ENCODE results near the gene NPM1. TPM values are rescaled to one million over a fixed set of nuclear protein-coding genes. Genes with fewer than 3 reads are reported as not detected.

NPM1 gene
- total RNA-seq, 2 donors from 2014 or later: 1,349 to 2,333 TPM

- no peaks in the 10 kb centered on the region for H3K36me3 Mint-ChIP-seq
- DNase-seq (ENCODE audit: low spot score): no peak
- H3K4me1 Mint-ChIP-seq (ENCODE audit: low read depth in 2 of 2): peaks cover 0 to 4% of the 10 kb centered on the region in 2 donors
- H3K27ac Mint-ChIP-seq: no peak overlapping the region
- H3K27me3 Mint-ChIP-seq: peaks cover 21 to 25% of the 10 kb centered on the region in 2 donors
- no peaks in the 10 kb centered on the region for H3K9me3 Mint-ChIP-seq
- ATAC-seq: no peak
- no peak overlapping the region for H3K4me3 Mint-ChIP-seq
These were observed 59.6 kb downstream of the NPM1 start for GRCh38 chr5:171447226-171447625.

GRCh38 chr5:171449426-171449825 lies 61.8 kb downstream of the NPM1 start:
- Mint-ChIP-seq H3K27ac (no peak overlapping the region), H3K9me3 (no peaks in the 10 kb centered on the region), H3K4me3 (no peak overlapping the region), H3K27me3 (peaks cover 31 to 40% of the 10 kb centered on the region in 2 donors), H3K36me3 (no peaks in the 10 kb centered on the region), H3K4me1 (ENCODE audit: low read depth in 2 of 2) (peaks cover 0 to 6% of the 10 kb centered on the region in 2 donors)
- no peak for DNase-seq (ENCODE audit: low spot score)
- no peak for ATAC-seq

DNA sequence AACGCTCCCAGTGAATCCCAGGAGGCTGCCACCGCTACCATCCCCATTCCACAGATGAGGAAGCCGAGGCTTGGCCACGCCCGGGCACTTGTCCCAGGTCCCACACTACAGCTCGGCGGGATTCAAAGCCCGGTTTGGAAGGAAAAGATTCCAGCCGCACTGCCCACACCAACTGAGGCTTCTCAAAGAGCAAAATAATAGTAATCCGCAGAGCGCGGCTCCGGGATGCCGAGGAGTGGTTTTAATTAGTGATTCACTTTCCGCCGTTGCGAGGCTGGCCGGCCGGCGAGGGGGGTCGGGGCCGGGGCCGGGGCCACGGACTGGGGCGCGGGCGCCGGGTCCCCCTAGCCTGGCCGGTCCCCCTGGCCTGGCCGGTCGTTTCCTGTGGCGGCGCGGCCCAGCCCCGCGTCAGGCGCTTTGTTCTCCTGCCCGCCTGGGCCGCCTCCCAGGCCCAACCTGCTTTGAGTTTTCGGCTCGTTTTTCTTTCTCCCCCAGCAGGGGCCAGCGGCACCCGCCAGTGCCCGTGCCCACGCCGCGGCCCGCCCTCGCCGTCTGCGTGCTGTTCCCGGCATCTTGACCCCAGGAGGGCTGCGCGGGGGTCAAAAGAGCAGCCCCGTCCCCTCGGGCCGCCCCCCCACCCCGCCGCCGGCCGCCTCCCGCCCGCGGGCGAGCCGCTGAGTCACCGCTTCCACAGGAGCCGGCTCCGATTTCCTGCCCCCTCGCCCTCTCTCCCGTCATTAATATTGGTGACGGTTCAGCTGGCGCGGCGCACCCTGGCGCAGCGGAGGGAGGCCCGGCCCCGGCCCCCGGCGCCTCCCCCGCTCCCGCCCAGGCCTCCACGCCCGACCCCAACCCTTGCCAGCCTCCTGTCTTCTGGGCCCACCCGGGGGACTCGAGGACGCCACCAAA lies 63.0 kb downstream of the NPM1 start:
- peaks cover 33 to 40% of the 10 kb centered on the region in 2 donors for H3K27me3 Mint-ChIP-seq
- no peak overlapping the region for H3K27ac Mint-ChIP-seq
- no peak for DNase-seq (ENCODE audit: low spot score)

DNA sequence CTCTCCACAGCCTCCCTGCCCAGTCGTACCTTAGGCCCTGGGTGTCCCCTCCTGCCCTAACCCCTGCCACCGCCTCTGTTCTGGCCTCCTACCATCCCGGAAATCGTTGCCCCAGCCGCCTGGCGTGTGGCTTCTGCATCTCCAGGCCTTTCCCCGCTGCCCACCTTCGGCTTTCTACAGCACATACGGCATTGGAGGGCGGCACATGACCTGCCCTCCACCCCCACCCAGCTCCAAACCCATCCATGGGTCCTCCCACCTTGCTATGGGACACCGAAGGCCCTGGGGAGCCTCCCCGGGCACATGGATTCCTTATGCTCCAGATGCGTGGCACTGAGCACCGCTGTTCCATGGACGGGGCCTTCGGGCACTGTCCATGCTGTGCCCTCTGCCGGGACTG lies 63.8 kb downstream of the NPM1 start:
- Mint-ChIP-seq H3K27ac (no peak overlapping the region), H3K27me3 (peaks cover 37 to 40% of the 10 kb centered on the region in 2 donors), H3K36me3 (no peaks in the 10 kb centered on the region), H3K4me3 (peak overlapping the region; percentile 56), H3K4me1 (ENCODE audit: low read depth in 2 of 2) (peaks cover 0 to 6% of the 10 kb centered on the region in 2 donors), H3K9me3 (no peaks in the 10 kb centered on the region)
- DNase-seq (ENCODE audit: low spot score): no peak
- peak in 1 of 2 donors; percentile 3 for ATAC-seq

More for the DNA sequence above, 63.0 kb downstream of the NPM1 start:
- Mint-ChIP-seq H3K4me1 (ENCODE audit: low read depth in 2 of 2) (peaks cover 0 to 6% of the 10 kb centered on the region in 2 donors), H3K36me3 (no peaks in the 10 kb centered on the region), H3K4me3 (peak overlapping the region; percentile 56), H3K9me3 (no peaks in the 10 kb centered on the region)
- ATAC-seq: peak; percentile 47 to 62

DNA sequence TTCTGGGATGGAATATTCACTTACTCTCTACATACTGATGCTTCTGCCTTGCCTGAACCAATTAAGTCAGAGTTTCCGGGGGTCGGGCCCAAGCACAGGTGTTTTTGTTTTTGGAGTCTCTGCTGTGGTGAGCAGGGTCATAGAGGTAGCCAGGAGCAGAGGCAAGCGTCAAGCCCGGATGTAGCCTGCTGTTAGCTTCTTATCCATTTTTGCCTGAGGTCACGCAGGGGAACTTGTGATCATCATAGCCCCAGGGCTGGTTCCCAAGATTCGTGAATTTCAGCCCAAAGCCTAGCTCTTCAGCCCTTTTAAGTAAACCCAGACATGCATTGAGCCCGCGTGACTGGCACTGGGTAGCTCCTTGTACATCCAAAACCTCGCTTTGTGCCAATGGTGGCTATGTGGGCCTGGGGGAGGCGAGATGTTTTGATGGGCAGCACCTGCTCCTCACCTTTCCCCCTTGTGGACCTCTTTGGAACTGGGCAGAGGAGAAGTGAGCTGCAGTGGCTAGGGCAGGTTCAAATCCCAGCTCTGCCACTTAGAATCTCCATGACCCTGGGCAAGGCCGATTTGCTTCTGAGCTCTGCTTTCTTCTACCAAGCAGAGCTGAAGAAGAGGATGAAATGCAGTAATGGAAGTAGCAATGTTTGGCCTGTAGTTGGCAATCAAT lies 65.5 kb downstream of the NPM1 start:
- Mint-ChIP-seq H3K9me3 (no peaks in the 10 kb centered on the region), H3K27ac (no peak overlapping the region), H3K27me3 (peaks cover 34 to 37% of the 10 kb centered on the region in 2 donors), H3K36me3 (no peaks in the 10 kb centered on the region), H3K4me1 (ENCODE audit: low read depth in 2 of 2) (peaks cover 0 to 6% of the 10 kb centered on the region in 2 donors), H3K4me3 (no peak overlapping the region)
- DNase-seq (ENCODE audit: low spot score) (no peak), ATAC-seq (no peak)

- H3K4me3 Mint-ChIP-seq: no peak overlapping the region
- H3K36me3 Mint-ChIP-seq: no peaks in the 10 kb centered on the region
- H3K4me1 Mint-ChIP-seq (ENCODE audit: low read depth in 2 of 2): peaks cover 0 to 6% of the 10 kb centered on the region in 2 donors
- peaks cover 26 to 30% of the 10 kb centered on the region in 2 donors for H3K27me3 Mint-ChIP-seq
- ATAC-seq (no peak), DNase-seq (ENCODE audit: low spot score) (no peak)
- no peak overlapping the region for H3K27ac Mint-ChIP-seq
- no peaks in the 10 kb centered on the region for H3K9me3 Mint-ChIP-seq
These were observed 66.3 kb downstream of the NPM1 start for GRCh38 chr5:171453988-171454387.

- Mint-ChIP-seq H3K36me3 (no peaks in the 10 kb centered on the region), H3K4me1 (ENCODE audit: low read depth in 2 of 2) (peaks cover 0 to 6% of the 10 kb centered on the region in 2 donors), H3K4me3 (no peak overlapping the region), H3K9me3 (no peaks in the 10 kb centered on the region), H3K27ac (no peak overlapping the region), H3K27me3 (peaks cover 26 to 29% of the 10 kb centered on the region in 2 donors)
- DNase-seq (ENCODE audit: low spot score) (no peak), ATAC-seq (no peak)
These were observed 66.9 kb downstream of the NPM1 start for GRCh38 chr5:171454549-171454948.

- peaks cover 0 to 6% of the 10 kb centered on the region in 2 donors for H3K4me1 Mint-ChIP-seq (ENCODE audit: low read depth in 2 of 2)
- no peak overlapping the region for H3K27ac Mint-ChIP-seq
- H3K4me3 Mint-ChIP-seq: no peak overlapping the region
- no peaks in the 10 kb centered on the region for H3K9me3 Mint-ChIP-seq
- H3K36me3 Mint-ChIP-seq: no peaks in the 10 kb centered on the region
- DNase-seq (ENCODE audit: low spot score) (no peak), ATAC-seq (no peak)
- H3K27me3 Mint-ChIP-seq: peaks cover 28 to 29% of the 10 kb centered on the region in 2 donors
These were observed 67.9 kb downstream of the NPM1 start for GRCh38 chr5:171455522-171455921.

- Mint-ChIP-seq H3K27ac (no peak overlapping the region), H3K9me3 (no peaks in the 10 kb centered on the region), H3K4me3 (no peak overlapping the region), H3K27me3 (peaks cover 18 to 21% of the 10 kb centered on the region in 2 donors), H3K36me3 (no peaks in the 10 kb centered on the region), H3K4me1 (ENCODE audit: low read depth in 2 of 2) (peaks cover 0 to 2% of the 10 kb centered on the region in 2 donors)
- no peak for ATAC-seq
- no peak for DNase-seq (ENCODE audit: low spot score)
These were observed 69.7 kb downstream of the NPM1 start for GRCh38 chr5:171457208-171457981.

- H3K27ac Mint-ChIP-seq: no peak overlapping the region
- H3K9me3 Mint-ChIP-seq: no peaks in the 10 kb centered on the region
- DNase-seq (ENCODE audit: low spot score): no peak
- peaks cover 16 to 30% of the 10 kb centered on the region in 2 donors for H3K27me3 Mint-ChIP-seq
- no peaks in the 10 kb centered on the region for H3K4me1 Mint-ChIP-seq (ENCODE audit: low read depth in 2 of 2)
- no peaks in the 10 kb centered on the region for H3K36me3 Mint-ChIP-seq
- no peak overlapping the region for H3K4me3 Mint-ChIP-seq
- ATAC-seq: no peak
These were observed 72.2 kb downstream of the NPM1 start for GRCh38 chr5:171459839-171460238.

Other genes with a start within 250 kb of the NPM1 start
- not detected for gene TLX3, start 78.6 kb upstream of the NPM1 start, total RNA-seq
- gene FGF18, start 31.8 kb downstream of the NPM1 start, total RNA-seq: under 1 TPM in 1 of 2 donors, not detected in 1; 0.28 TPM

Measured in natural killer cell treated with Interleukin-12 subunit alpha and Interleukin-12 subunit beta and Interleukin-15 and Interleukin-18, amount 100 ng/mL, for 72 hours (primary cell).